SU-DHL-6 (cell line): ENCODE results near the gene ZNF516.

Experiments used
- EZH2phosphoT487 ChIP-seq: fragments of 200-600 bp; sonication (generic), shearing (Covaris generic); conservative IDR thresholded peaks from 2 replicates; pipeline ENCODE4 v1.6.1; 2018; ENCODE audit warnings: mild to moderate bottlenecking, antibody characterized with exemption, low read length, moderate library complexity, mixed read lengths
- TF ChIP-seq, protein P1 (sequence below): fragments of 200-600 bp; sonication (generic); IDR thresholded peaks from one replicate; pipeline ENCODE4 v1.5.1; 2017; ENCODE audit warnings: antibody characterized with exemption, mild to moderate bottlenecking, low read length, moderate library complexity; ENCODE audit not compliant: insufficient read depth, poor library complexity, severe bottlenecking

DNA sequence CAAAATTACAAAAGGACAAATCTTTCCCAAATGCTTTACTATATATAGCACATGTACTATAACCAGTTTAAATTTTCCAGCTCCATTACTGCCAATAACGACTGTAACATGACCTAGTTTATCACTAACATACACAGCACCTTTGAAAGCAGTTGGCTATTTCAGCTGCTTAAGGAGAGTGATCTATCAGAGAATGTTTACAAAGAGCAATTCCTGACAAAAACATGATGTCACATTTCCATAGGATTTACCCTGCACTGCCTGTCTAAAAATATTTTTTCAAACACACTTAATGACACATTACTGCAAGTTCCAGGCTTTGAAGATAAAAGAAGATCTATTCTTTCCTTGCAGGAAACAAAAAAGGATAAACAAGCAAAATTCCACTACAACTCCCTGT, 40.6 kb downstream of the ZNF516 start:
- TF ChIP-seq, protein P1, sequence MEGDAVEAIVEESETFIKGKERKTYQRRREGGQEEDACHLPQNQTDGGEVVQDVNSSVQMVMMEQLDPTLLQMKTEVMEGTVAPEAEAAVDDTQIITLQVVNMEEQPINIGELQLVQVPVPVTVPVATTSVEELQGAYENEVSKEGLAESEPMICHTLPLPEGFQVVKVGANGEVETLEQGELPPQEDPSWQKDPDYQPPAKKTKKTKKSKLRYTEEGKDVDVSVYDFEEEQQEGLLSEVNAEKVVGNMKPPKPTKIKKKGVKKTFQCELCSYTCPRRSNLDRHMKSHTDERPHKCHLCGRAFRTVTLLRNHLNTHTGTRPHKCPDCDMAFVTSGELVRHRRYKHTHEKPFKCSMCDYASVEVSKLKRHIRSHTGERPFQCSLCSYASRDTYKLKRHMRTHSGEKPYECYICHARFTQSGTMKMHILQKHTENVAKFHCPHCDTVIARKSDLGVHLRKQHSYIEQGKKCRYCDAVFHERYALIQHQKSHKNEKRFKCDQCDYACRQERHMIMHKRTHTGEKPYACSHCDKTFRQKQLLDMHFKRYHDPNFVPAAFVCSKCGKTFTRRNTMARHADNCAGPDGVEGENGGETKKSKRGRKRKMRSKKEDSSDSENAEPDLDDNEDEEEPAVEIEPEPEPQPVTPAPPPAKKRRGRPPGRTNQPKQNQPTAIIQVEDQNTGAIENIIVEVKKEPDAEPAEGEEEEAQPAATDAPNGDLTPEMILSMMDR: no peak
- no peak for TF ChIP-seq EZH2phosphoT487
